ENCODE results near the gene GPR143.

The GPR143 gene

GRCh38 chrX:9710332-9710731 is 55.3 kb downstream of the GPR143 start (continued):
- TF ChIP-seq RARB (CRISPR knock-in tag; IDR thresholded peaks at IDR 0.05) (no peak), BACH2 (CRISPR knock-in tag; IDR thresholded peaks at IDR 0.05; ENCODE audit: borderline replicate concordance) (no peak), ZFP30 (CRISPR knock-in tag; IDR thresholded peaks at IDR 0.05) (no peak), ESRRG (CRISPR knock-in tag; IDR thresholded peaks at IDR 0.05) (no peak), CSDC2 (CRISPR knock-in tag; IDR thresholded peaks at IDR 0.05) (no peak), ZC3H10 (CRISPR knock-in tag; IDR thresholded peaks at IDR 0.05) (no peak)

- TF ChIP-seq ISL1 (CRISPR knock-in tag; IDR thresholded peaks at IDR 0.05): no peak
- no peak for TF ChIP-seq RARB (CRISPR knock-in tag; IDR thresholded peaks at IDR 0.05)
- TF ChIP-seq ZNF8 (CRISPR knock-in tag; IDR thresholded peaks at IDR 0.05): no peak
- no peak for TF ChIP-seq TSHZ2 (CRISPR knock-in tag; IDR thresholded peaks at IDR 0.05)
- TF ChIP-seq ESRRG (CRISPR knock-in tag; IDR thresholded peaks at IDR 0.05): no peak
- no peak for TF ChIP-seq TCF4 (CRISPR knock-in tag; IDR thresholded peaks at IDR 0.05; ENCODE audit: borderline replicate concordance)
- no peak for TF ChIP-seq ZFP30 (CRISPR knock-in tag; IDR thresholded peaks at IDR 0.05)
- no peak for TF ChIP-seq ARNTL (CRISPR knock-in tag; IDR thresholded peaks at IDR 0.05; ENCODE audit: borderline replicate concordance, low read depth)
- no peak for TF ChIP-seq ZNF565 (CRISPR knock-in tag; conservative IDR thresholded peaks at IDR 0.05; ENCODE audit: low read depth)
- TF ChIP-seq ZNF70 (CRISPR knock-in tag; IDR thresholded peaks at IDR 0.05): no peak
- no peak for TF ChIP-seq SNAI2 (CRISPR knock-in tag; IDR thresholded peaks at IDR 0.05)
- no peak for TF ChIP-seq CSDC2 (CRISPR knock-in tag; IDR thresholded peaks at IDR 0.05)
- no peak for TF ChIP-seq ZFP3 (CRISPR knock-in tag; IDR thresholded peaks at IDR 0.05)
- TF ChIP-seq GLIS3 (CRISPR knock-in tag; IDR thresholded peaks at IDR 0.05): no peak
- TF ChIP-seq PATZ1 (CRISPR knock-in tag; IDR thresholded peaks at IDR 0.05; ENCODE audit: borderline replicate concordance): no peak
- ATAC-seq: peak; percentile 97
Measured at GRCh38 chrX:9708923-9709553, 56.6 kb downstream of the GPR143 start.

GRCh38 chrX:9708086-9708485 is 57.6 kb downstream of the GPR143 start:
- TF ChIP-seq PPARA (CRISPR knock-in tag; IDR thresholded peaks at IDR 0.05; ENCODE audit: borderline replicate concordance): no peak
- TF ChIP-seq ZNF565 (CRISPR knock-in tag; conservative IDR thresholded peaks at IDR 0.05; ENCODE audit: low read depth): no peak
- no peak for TF ChIP-seq GLIS3 (CRISPR knock-in tag; IDR thresholded peaks at IDR 0.05)
- TF ChIP-seq ZNF70 (CRISPR knock-in tag; IDR thresholded peaks at IDR 0.05): no peak
- no peak for ATAC-seq

GRCh38 chrX:9707306-9708033 is 58.2 kb downstream of the GPR143 start:
- no peak for TF ChIP-seq TSHZ2 (CRISPR knock-in tag; IDR thresholded peaks at IDR 0.05)
- no peak for TF ChIP-seq ISL1 (CRISPR knock-in tag; IDR thresholded peaks at IDR 0.05)
- TF ChIP-seq POU6F1 (CRISPR knock-in tag; IDR thresholded peaks at IDR 0.05; ENCODE audit: borderline replicate concordance, low read depth): no peak
- TF ChIP-seq ZFP30 (CRISPR knock-in tag; IDR thresholded peaks at IDR 0.05): no peak
- no peak; the same call in 2 of the 3 replicates for ATAC-seq
